Body of pancreas (tissue), 4 donors: ENCODE measurements around the gene SIL1.

Source experiments
- POLR2A ChIP-seq, 3 donors: fragments of 450-650 bp; IDR thresholded peaks; one replicate each; pipeline ENCODE4 v1.6.1; 2016; ENCODE audit warnings: antibody characterized with exemption in 3 of 3, mild to moderate bottlenecking in 2 of 3
- TF ChIP-seq, protein P1 (sequence below), 7 experiments: fragments of 450-650 bp in 4 of 7; fragments of 200-600 bp in 3 of 7; sonication (generic) in 3 of 7; IDR thresholded peaks; one replicate each; pipeline ENCODE4 v1.5.1; 2016 to 2019; ENCODE audit warnings: antibody characterized with exemption in 7 of 7

GRCh38 chr5:139134906-139135305, 63.3 kb downstream of the SIL1 start:
- TF ChIP-seq, protein P1, sequence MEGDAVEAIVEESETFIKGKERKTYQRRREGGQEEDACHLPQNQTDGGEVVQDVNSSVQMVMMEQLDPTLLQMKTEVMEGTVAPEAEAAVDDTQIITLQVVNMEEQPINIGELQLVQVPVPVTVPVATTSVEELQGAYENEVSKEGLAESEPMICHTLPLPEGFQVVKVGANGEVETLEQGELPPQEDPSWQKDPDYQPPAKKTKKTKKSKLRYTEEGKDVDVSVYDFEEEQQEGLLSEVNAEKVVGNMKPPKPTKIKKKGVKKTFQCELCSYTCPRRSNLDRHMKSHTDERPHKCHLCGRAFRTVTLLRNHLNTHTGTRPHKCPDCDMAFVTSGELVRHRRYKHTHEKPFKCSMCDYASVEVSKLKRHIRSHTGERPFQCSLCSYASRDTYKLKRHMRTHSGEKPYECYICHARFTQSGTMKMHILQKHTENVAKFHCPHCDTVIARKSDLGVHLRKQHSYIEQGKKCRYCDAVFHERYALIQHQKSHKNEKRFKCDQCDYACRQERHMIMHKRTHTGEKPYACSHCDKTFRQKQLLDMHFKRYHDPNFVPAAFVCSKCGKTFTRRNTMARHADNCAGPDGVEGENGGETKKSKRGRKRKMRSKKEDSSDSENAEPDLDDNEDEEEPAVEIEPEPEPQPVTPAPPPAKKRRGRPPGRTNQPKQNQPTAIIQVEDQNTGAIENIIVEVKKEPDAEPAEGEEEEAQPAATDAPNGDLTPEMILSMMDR (IDR thresholded peaks at IDR 0.05) = no peak
- TF ChIP-seq POLR2A (IDR thresholded peaks at IDR 0.05) = no peak
